ENCODE data around the gene SRRM3.
"Not testable (repeated sequence)": the region's sequence is repeated elsewhere in the genome, so short reads cannot be mapped to it uniquely, and the experiment has no call there.

SRRM3 gene

DNA sequence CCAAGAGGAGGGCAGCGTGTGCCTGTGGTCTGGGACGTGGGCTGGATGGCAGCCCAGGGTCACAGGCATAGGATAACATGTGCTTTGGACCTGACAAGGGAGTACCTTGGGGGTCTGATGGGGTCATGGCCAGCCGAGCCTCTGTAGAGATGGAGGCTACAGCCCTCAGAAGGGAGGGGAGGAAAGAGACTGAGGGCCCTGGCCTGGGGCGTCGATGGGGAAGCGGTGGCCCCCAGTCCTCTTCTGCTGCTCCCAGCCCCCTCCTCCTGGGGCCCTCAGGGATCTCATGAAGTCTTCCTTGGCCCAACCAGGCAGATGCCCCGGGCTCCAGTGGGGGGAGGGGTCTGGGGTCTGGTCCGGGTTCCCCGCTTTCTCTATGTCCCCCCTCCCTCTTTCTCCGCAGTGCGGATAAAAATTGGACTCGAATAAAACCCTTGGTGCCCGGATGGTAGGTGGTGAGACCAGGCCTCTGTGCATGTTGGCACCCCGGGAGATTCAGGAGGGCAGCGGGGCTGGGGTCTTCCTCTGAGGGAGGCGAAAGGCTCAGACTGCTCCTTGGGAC is 85.2 kb downstream of the SRRM3 start:
- in situ Hi-C loops (cut with MboI; ENCODE audit: low sequenced_read_pairs): no loop called here

DNA sequence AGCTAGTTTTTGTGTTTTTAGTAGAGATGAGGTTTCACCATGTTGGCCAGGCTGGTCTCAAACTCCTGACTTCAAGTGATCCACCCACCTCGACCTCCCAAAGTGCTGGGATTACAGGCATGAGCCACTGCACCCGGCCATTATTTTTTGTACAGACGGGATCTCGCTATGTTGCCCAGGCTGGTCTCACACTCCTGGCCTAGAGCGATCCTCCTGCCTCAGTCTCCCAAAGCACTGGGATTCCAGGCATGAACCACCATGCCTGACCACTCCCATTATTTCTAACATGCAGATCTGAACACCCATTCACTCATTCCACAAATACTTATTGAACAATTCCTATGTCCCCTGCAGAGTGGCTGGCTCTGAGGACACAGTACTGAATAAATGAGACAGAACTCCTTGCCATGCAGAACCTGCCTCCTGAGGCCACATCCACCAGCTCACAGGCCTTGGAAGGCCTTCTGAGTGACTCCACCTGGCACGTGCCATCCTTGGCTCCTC is 89.2 kb downstream of the SRRM3 start:
- in situ Hi-C loops (cut with MboI; ENCODE audit: low sequenced_read_pairs): not testable (repeated sequence)

DNA sequence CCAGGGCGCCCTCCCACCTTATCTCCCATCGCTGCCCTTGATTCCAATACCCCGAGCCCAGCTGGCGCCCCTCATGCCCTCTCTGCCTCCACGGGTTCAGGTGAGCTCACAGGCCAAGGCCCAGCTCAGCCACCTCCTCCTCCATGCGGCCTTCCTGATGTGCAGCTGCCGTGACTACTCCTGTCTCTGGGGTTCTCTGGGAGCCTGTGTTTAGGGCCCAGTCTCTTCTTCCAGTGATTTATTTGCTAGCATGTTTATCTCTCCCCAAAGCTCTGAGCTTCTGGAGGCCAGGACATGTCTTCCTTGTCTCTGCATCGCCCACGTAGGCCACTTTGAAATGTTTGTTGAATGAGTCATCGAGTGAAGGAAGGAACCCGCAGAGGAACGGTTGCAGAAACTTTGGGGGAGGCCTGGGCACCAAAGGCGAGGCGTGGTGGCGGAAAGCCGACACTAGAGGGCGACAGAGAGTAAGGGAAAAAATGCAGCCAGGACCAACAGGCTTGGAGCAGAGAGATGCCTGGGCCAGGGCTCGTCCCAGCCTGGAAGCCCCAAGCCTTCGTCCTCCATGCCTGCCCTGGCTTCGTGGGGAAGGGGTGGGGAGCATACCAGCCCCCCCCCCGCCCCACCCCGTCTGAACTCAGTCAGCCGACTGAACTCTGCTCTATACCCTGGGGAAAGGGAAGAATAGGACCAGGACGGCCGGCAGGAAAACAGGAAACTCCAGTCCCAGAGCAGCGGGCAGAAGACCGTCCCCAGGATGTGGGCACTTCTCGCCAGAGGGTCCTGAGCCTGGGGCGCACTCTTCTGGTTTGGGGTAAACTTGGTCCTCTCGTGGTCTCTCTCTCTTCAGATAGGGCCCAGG is 89.9 kb downstream of the SRRM3 start:
- in situ Hi-C loops (cut with MboI; ENCODE audit: low sequenced_read_pairs): no loop called here

DNA sequence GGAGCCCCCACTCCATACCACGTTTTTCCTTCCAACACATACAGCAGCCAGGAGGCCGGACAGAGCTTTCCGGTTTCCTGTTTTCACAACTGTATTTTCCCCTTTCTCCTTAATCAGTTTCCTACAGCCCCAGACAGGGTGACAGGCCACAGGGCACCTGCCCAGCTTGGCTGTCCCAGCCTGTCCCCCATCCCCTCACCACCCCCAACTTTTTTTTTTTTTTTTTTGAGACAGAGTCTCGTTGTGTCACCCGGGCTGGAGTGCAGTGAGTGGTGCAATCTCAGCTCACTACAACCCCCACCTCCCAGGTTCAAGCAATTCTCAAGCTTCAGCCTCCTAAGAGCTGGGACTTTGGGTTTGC is 90.5 kb downstream of the SRRM3 start:
- in situ Hi-C loops (cut with MboI; ENCODE audit: low sequenced_read_pairs): no loop called here

DNA sequence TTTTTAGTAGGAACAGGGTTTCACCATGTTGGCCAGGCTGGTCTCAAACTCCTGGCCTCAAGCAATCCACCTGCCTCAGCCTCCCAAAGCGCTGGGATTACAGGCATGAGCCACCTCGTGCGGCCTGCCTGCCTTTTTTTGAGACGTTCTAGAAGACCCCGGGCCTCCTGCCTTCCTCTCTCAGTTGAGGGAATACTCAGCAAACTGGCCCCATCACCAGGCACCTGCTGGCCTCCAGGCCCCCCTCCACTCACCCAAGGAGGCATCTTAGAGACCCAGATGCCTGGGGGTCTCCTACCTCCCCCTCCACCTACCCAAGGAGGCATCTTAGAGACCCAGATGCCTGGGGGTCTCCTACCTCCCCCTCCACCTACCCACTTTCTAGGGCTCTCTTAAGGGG is 91.2 kb downstream of the SRRM3 start:
- in situ Hi-C loops (cut with MboI; ENCODE audit: low sequenced_read_pairs): not testable (repeated sequence)

DNA sequence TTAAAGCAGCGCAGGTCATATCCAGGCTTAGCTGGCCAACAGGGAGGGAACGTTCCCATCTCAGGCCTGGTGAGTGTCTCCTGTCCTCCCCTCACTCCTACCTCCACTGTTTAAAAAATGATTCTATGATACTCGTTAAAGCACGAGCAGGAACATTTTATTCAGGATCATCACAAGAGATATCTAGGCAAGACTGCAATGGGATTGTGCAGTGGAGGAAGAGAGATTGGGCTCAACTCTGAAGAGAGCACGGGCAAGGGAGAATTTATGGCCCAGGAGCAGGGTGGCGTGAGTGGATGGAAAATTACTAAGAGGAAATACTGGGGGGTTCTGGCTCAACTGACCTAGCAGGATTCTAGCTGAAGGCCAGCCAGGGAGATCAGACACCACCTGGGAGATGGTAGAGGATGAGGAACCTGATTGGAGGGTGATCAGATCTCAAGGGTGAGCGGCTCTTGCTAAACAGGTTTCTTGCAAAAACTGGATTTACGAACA is 91.8 kb downstream of the SRRM3 start:
- in situ Hi-C loops (cut with MboI; ENCODE audit: low sequenced_read_pairs): no loop called here

DNA sequence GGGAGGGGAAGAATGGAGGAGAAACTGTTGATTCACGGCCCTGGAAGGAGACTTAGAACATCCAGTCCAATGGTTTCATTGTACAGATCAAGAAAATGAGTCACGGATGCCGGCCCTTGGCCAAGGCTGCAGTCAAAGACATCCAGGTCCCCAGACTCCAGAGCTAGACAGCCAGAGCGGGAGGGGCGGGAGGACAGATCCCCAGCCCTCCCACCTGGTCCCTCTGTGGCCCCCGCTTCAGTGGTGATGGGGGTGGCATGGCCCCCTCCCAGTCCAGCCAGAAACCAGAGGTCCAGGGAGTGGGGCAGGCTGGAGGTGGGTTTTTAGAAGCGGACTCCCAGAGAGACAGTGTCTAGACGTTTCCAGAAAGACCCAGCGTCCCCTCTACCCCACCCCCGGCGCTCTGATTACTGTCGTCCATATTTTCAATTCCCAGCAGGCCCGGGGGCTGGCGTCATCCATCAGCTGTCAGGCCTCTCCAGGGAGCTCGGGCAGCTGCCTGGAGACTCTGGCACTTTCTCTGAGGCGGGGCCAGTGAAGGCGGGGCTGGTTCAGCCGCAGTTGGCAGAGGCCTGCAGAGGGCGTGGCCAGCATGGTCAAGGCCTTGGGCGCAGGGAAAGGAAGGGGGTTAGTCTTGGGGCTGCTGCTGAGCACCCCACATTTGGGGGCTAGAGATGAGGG is 92.8 kb downstream of the SRRM3 start:
- in situ Hi-C loops (cut with MboI; ENCODE audit: low sequenced_read_pairs): no loop called here

DNA sequence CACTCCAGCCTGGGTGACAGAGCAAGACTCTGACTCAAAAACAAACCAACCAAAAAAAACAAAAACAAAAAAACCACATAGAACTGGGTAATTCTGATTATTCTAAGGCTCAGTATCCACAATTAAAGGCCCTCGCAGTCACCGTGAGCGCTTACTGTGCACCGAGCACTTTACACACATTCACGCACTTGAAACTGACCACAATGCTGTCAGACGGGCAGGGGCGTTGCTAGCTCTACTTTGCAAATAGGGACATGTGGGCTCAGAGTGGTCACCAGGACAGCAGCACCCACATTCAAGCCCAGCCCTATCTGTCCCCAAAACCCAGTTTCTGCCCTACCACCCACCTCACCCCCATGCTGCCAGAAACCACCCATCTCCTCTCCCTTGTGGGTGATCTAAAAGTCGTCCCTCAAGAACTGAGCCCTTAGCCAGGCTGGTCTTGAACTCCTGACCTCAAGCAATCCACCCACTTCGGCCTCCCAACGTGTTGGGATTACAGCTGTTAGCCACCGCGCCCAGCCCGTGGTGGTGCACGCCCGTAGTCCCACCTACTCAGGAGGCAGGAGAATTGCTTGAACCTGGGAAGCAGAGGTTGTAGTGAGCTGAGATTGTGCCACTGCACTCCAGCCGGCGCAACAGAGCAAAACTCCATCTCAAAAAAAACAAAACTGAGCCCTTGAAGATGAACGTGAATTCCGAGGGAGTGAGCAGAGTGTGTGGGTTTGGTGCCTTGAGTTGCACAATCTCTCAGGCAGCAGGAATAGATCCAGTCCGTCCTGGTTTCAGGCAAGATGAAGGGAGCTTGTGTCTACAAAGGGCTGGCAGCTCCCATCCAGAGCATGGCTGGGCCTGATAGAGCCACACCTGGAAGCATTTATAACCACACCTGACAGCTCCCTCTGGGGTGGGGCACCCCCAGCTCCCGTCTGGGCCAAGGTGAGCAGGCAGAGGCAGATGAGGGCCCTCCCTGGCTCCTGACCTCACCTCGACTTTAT is 95.3 kb downstream of the SRRM3 start:
- in situ Hi-C loops (cut with MboI; ENCODE audit: low sequenced_read_pairs): no loop called here

DNA sequence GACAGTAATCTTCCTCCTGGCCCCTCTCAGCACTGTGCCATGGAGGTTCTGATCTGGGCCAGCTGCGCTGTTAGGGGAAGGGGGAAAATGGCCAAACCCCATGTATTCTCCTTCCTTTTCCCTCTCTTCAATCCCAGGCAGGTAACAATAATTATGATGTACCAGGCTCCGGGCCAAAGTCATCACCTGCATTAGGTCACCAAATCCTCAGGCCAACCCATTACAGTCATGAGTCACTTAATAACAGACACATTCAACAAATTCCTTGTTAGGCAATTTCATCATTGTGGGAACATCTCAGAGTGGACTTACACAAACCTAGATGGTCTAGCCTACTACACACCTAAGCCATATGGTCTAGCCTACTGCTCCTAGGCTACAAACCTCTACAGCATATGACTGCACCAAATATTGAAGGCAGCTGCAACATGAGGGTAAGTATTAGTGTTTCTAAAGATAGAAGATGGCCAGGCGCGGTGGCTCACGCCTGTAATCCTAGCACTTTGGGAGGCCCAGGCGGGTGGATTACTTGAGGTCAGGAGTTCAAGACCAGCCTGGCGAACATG is 98.6 kb downstream of the SRRM3 start:
- in situ Hi-C loops (cut with MboI; ENCODE audit: low sequenced_read_pairs): no loop called here

DNA sequence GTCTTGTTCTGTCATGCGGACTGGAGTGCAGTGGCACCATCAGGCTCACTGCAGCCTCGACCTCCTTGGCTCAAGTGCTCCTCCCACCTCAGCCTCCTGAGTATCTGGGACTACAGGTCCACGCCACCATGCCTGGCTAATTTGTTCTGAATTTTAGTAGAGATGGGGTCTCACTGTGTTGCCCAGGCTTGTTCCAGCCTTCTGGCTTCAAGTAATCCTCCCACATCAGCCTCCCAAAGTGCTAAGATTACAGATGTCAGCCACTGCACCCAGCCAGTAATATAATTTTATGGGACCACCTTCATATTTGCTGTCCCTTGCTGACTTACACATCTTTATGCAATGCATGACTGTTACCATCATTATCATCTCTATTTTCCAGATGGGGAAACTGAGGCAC is 99.3 kb downstream of the SRRM3 start:
- in situ Hi-C loops (cut with MboI; ENCODE audit: low sequenced_read_pairs): no loop called here

DNA sequence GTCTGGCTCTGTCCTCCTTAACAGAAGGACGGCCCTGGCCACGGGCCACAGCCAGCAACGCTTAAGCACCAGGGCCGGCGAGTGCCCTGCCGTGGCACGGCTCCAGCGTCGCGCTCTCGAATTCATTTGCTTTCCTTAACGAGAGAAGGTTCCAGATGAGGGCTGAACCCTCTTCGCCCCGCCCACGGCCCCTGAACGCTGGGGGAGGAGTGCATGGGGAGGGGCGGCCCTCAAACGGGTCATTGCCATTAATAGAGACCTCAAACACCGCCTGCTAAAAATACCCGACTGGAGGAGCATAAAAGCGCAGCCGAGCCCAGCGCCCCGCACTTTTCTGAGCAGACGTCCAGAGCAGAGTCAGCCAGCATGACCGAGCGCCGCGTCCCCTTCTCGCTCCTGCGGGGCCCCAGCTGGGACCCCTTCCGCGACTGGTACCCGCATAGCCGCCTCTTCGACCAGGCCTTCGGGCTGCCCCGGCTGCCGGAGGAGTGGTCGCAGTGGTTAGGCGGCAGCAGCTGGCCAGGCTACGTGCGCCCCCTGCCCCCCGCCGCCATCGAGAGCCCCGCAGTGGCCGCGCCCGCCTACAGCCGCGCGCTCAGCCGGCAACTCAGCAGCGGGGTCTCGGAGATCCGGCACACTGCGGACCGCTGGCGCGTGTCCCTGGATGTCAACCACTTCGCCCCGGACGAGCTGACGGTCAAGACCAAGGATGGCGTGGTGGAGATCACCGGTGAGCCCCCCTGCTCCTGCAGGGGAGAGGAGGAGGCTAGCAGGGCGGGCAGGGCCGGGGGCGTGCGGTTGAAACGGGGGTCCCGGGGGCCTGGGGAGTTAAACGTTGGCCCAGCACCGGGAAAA is 100.9 kb downstream of the SRRM3 start, which contains the start of gene HSPB1:
Gene HSPB1 (plus strand): TSS at position 327 of the 855 bp plus-strand sequence. CDS start 40 bp downstream, at position 367.
- in situ Hi-C loops (cut with MboI; ENCODE audit: low sequenced_read_pairs): no loop called here

DNA sequence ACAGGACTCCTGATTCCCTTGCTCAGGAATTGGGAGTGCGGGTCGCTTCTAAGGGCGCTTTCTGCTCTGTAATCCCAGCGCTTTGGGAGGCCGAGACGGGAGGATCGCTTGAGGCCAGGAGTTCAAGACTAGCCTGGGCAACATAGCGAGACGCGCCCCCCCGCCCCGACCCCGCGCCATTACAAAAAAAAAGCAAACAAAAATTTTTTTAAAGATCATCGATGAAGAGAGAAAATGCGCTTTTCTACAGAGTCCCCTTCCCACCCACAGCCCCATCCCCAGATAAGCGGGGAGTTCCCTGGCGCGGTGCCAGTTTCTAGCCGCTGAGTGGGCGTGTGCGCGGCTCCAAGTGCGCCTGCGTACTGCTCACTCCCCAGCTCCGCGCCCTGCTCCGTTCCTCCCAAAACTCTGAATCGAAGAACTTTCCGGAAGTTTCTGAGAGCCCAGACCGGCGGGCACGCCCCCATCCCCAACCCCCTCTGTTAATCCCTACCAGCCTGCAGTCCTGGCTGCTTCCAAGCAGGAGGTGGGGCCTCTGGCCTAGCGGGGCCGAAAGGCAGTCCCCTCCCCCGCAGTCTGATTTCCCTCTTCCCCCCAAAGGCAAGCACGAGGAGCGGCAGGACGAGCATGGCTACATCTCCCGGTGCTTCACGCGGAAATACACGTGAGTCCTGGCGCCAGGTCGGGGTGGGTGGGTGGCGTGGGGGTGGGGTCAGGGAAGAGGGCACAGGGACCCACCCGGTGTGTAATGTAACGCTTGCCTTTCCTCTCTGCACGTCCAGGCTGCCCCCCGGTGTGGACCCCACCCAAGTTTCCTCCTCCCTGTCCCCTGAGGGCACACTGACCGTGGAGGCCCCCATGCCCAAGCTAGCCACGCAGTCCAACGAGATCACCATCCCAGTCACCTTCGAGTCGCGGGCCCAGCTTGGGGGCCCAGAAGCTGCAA is 101.8 kb downstream of the SRRM3 start:
- in situ Hi-C loops (cut with MboI; ENCODE audit: low sequenced_read_pairs): no loop called here

DNA sequence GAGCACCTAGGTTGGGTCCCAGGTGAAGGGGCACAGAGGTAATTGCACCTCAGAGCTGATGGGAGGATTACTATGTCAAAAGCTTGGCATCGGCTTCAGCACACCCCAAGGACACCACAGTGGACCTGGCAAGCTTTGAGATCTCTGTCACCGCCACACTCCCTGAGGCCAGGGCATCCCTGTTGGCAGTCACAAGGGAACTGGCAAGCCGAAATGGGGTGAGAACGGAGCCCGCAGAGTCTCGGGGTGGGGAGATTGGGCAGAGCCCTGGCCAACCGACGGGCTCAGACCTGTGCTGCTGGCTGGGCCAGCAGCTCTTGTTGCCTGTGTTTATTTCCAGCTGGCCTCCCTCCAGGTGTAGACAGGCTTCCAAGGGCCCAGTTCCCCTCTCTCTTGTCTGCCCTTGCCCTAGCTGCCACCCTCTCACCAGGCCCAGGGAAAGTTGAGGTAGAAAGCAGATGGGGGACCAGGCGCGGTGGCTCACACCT is 103.2 kb downstream of the SRRM3 start:
- in situ Hi-C loops (cut with MboI; ENCODE audit: low sequenced_read_pairs): no loop called here

DNA sequence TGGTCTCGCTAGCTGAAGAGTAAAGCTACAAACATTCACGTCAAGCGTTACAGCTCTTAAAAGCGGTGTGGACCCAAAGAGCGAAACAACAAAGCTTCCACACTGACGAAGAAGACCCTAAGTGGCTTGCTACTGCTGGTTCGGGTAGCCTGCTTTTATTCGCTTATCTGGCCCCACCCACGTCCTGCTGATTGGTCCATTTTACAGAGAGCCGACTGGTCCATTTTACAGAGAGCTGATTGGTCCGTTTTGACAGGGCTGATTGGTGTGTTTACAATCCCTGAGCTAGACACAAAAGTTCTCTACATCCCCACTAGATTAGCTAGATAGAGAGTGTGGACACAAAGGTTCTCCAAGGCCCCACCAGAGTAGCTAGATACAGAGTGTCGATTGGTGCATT is 107.2 kb downstream of the SRRM3 start:
- in situ Hi-C loops (cut with MboI; ENCODE audit: low sequenced_read_pairs): not testable (repeated sequence)

DNA sequence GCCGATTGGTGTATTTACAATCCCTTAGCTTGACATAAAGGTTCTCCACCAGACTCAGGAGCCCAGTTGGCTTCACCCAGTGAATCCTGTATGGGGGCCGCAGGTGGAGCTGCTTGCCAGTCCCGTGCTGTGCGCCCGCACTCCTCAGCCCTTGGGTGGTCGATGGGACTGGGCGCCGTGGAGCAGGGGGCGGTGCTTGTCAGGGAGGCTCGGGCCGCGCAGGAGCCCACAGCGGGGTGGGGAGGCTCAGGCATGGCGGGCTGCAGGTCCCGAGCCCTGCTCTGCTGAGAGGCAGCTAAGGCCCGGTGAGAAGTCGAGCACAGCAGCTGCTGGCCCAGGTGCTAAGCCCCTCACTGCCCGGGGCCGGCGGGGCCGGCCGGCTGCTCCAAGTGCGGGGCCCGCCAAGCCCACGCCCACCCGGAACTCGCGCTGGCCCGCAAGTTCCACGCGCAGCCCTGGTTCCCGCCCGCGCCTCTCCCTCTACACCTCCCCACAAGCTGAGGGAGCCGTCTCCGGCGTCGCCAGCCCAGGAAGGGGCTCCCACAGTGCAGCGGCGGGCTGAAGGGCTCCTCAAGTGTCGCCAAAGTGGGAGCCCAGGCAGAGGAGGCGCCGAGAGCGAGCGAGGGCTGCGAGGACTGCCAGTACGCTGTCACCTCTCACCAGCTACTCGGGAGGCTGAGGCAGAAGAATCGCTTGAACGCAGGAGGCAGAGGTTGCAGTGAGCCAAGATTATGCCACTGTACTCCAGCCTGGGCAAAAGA is 107.8 kb downstream of the SRRM3 start:
- in situ Hi-C loops (cut with MboI; ENCODE audit: low sequenced_read_pairs): not testable (repeated sequence)

DNA sequence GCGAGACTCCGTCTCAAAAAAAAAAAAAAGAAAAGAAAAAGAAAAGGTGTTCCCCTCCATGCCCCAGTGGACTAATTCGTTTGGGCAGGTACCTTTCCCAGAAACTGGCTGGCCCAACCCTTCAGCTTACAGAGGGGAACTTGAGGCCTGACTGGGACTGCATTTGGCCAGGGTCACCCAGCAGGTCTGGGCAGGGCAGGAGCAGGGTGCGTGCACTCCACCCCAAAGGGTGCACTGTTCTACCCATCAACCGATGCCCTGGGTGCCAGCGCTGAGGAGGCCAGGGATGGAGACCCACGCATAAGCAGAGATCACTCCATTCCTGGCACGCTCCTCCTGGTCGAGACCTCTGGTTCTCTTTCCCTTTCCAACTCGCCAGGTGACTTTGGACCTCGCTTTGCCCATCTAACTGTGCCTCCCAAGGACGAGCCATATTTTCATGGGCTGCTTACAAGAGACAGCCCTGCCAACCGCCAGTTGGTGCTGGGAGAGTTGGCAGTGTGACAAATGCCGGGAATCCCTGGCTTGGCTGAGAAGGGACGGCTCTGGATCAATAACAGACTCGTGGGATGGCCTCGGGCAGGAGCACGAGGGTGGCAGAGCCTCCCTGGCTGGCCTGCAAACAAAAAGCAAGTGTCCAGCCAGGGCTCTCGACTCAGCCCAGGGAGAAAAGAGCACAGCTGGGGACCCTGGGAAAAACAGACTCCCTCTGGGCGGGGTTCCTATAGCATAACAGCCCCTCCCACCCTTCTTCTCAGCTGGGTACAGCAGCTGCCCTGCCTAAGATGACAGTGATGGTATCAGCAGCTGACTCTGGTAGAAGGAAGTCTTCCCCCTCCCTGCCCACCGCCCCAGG is 108.6 kb downstream of the SRRM3 start:
- in situ Hi-C loops (cut with MboI; ENCODE audit: low sequenced_read_pairs): no loop called here

All from hTERT RPE-1 (cell line).